Left colon (tissue), 2 donors: Measurements from ENCODE around the gene TMEM9B. TPM values are rescaled to one million over a fixed set of nuclear protein-coding genes. Genes with fewer than 3 reads are reported as not detected.
"Not testable (repeated sequence)": the region's sequence is repeated elsewhere in the genome, so short reads cannot be mapped to it uniquely, and the experiment has no call there.

Experiments
- ATAC-seq: fragments of 200-7000 bp; cut with Tn5 transposase; one replicate; pipeline ENCODE4 v1.9.1; 2020; ENCODE audit warnings: mild to moderate bottlenecking, moderate library complexity
- DNase-seq, 2 donors: peaks; one replicate each; pipeline ENCODE4 v3.0.0-alpha.2; 2020
- intact Hi-C, 2 donors: fragments of 100-400 bp; cut with DNase I in 1 of 2; cut with micrococcal nuclease in 1 of 2; formaldehyde crosslinking; loops; one replicate each; pipeline versions ENCODE4 v1.11.2 to v1.14.0; 2022; cut with DNase I, micrococcal nuclease
- total RNA-seq, 2 donors: library from RNA; stranded (reverse); fragmentation: NEBNext Ultra II Directional; extraction: Animal tissue kit (Norgen Biotek cat#: 25700); gene quantifications; one replicate each; pipeline ENCODE4 v1.2.1, GENCODE V29; 2021
- donor health status: DM: no; HTN: no; CAD: no.
- donor health status: DM: yes; HTN: yes; CAD: no.

The TMEM9B gene
- total RNA-seq, 2 donors from 2014 or later: 90.2 to 90.8 TPM

DNA sequence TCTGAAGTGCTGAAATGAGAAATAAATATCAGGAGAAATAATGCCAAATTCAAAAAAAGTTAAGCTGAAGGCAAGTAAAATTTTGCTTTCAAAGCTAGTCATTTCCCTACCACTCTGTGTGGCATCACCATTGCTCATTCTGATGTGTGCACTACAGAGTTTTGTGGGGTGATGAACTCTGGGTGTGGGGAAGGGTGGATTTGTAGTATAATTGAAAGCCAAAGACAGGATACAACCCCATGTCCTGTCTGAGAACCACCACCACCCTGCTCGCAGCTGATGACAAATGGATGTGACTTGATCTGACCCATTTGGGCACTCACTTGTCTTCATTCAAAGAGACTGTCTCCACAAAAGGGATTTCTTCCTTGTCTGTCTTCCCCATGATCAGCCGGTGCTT is 19.3 kb upstream of the TMEM9B start:
- intact Hi-C loops: no loop called here
- ATAC-seq (no peak), DNase-seq (no peak)

DNA sequence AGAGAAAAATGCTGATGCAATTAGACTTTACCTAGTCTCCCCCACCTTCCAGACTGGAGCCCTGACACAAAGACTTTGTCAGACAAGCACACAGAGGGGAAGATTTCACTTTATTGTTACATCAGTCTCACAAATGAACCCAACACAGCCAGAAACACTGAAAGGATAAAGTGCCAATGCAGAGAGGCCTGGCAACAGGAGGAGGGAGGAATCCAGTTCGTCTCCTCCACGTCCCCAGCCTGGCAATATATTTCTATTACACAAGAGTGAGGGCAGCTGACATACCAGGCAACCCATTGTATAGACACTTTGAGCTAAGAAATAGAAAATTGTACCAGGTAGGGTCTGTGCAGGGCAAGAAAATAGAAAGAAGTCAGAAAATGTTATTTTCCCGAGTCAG is 16.2 kb upstream of the TMEM9B start:
- ATAC-seq: no peak
- intact Hi-C loops: no loop called here
- DNase-seq: no peak

DNA sequence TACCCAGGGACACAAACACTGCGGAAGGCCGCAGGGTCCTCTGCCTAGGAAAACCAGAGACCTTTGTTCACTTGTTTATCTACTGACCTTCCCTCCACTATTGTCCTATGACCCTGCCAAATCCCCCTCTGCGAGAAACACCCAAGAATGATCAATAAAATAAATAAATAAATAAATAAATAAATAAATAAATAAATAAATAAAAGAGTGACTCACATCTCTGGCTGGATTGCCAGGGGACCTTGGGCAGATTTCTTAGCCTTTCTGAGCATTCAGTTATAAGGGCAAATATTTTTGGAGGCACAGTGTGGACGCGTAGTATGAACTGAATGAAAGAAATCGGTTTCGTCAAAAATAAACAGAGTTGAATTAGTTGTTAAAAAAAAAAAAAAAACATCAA is 15.1 kb upstream of the TMEM9B start:
- DNase-seq, intact Hi-C loops, ATAC-seq: not testable (repeated sequence)

DNA sequence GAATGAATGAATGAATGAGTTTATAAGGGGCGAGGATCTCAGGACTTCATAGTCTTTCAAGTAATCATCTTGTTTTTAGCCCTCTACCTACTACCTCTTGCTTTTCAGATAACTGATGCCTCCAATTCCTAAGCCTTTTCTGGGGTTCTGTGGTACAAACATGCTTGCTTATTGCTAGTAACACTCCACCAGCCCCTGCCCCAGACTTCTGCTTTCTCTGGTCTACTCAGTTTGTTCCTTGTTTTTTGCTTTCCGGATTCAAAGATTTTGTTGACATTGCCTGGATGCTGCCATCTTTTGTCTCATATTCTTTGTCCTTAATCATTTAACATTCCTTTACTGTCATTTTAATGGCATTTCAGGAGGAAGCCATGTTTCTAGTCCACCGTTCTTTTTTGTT is 8.9 kb upstream of the TMEM9B start:
- no peak for ATAC-seq
- intact Hi-C loops: no loop called here
- DNase-seq: no peak

DNA sequence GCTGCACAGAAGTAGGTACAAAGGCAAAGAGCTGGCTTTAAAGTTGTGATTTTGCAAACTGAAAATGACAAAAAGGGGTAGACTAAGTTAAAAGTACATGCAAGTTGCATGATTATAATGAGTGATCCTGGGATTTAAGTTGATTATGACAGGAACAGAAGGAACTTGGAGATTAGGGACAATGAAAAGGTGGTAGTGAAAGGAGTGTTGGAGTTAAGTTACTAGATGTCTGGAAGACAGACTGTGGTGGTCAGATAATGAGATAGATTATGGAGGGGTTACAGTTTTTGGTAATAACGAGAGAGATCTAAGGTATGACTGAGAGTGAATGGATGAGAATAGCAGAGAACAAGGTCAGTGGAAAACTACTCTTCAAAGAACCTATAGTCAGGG is 7.7 kb upstream of the TMEM9B start:
- intact Hi-C loops: no loop called here
- DNase-seq: no peak
- no peak for ATAC-seq

DNA sequence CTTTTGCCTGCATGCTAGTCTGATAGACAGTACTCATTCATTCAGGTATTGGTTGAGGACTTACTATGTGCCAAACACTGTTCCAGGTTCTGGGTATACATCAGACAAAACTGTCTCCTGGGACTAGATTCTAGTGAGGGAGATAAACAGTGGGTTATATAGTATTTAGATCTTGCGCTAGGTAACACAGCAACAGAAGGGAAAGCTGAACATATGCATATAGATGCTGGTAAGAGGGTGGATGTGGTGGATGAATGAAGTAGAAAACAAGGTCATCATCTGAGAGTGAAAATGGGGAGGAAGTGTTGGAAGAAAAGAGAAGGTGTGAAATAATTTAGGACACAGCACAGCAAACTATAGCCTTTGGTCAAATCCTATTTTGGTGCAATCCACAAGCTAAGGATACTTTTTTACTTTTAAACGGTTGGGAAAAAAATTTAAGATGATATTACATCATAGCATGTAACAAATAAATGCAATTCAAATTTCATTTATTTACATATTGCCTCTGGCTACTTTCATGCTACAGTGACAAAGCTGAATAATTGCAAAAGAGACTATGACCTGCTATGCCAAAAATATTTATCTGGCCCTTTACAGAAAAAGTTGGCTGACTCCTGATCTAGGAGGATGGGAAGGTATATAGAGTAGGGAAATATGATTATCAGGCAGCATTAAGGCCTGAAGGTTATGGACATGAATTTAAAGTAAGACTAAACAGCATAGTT is 7.1 kb upstream of the TMEM9B start:
- no peak for ATAC-seq
- intact Hi-C loops: no loop called here
- no peak for DNase-seq

DNA sequence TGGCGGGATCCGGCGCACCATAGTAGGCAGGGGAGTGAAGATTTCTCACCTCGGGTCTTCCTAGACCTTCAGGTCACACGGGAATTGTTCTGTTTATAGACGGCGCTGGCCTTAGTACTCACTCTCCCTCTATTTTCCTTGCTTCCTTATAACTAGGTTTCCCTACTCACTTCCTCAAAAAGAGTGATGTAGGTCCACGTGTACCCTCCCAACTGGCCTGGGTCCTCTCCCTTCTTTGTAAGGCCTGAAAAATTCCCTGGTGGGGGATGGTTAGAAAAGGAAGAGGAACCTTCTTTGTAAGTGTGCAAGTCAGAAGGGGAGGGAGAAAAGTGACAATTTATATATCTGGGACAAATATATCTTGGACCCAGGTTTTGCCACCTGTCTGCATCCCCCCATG is 2.9 kb upstream of the TMEM9B start:
- no peak for DNase-seq
- no peak for ATAC-seq
- intact Hi-C loops: no loop called here

DNA sequence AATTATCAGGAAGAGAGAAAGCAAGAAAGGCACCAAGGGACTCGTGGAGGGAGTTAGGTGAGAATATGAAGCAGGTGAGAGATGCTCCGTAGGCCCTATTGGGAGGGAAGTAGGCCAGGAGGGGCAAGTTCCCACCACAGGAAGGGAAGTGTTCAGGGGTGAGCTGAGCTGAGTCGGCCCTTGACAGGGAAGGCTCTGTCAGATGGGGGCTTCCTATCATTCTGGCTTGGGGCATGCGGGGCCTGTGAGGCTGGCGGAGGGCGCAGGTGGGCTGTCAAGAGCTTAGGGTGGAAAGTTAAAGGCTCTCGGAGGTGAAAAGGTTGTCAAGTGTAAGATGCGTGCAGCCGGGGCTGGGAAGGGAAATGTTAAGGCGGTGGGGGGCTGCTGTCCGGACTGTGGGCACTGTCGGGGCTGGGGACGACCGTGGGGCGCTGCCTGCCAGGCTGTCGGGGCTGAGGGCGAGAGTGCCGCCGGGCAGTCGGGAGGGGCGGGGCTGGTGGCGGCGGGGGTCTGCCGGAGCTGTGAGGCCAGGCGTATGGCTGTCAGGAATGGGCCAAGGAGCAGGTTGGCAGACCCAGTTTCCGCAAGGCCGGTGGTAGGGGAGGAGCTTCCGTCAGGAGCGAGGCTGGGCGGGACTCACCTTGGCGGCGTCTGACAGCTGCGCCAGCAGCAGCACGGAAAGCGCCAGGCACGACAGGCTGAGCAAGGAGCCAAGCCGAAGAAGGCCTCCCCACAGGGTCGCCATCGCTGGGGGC is 496 bp downstream of the TMEM9B start:
- DNase-seq (peak; percentile 90 to 92), ATAC-seq (peak; percentile 83)
- intact Hi-C loops: no loop called here

DNA sequence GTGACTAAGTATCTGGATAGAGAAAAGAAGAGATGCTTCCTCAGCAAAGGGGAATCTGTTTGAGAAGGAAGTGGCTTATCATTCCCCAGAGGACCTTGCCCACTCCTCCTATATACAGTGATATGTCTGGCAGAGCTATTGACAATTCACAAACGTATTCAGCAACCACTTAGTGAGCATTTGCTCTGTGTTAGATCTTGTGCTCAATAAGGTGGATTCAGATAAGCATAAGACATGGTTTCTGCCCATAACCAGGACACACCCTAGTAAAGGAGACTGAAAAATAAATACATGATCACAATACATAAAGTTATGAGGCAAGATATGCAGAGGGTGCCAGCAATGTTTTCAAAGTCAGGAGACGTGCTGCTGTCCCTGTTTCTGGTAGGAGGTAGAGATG is 1.4 kb downstream of the TMEM9B start:
- intact Hi-C loops: no loop called here
- ATAC-seq (peak; percentile 2), DNase-seq (no peak)

DNA sequence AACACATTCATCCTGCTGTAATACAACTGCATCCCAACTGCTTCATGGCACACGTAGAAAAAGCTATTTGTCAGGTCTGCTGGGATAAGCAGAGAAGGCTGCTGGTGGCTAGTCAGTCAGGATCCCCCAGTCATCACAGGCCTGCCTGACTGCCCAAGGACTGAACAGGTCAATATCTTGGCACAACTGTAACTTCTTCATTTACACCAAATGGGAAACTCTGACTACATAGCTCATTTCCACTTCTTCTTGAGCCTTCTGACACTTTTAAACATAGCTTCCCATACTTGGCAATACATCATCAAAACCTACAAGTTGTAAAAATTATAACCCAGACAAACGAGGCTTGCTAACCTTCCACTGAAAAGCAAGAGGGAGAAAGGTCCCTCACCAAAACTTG is 2.8 kb downstream of the TMEM9B start:
- intact Hi-C loops: no loop called here
- DNase-seq (no peak), ATAC-seq (no peak)

DNA sequence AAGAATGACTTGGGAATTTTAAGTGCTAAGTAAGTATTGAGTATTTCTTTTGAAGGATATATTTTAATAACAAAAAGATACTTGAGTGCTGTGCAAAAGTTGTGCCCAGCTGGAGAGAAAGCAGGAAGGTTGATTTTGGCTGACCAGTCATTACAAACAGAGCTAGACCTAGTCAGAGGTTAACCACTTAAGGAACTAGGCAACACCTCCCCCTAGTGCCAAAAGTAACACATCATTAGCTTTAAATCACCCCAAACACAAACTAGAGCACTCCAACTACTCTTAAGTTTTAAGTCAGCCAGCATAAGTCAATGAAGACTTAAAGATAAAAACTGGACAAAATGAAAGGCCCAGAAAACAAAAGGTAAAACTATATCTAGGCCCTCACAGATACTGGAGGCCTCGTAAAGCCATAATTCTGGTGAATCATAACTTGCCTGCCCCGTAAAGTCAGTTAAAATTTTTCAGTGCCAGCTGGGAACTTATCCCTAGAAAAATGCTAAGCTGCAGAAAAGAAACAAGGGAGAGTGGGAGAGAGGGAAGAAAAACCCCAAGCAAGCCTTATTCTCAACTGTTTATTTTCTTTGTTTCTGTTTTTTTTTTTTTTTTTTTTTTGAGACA is 4.6 kb downstream of the TMEM9B start:
- DNase-seq (no peak), ATAC-seq (peak; percentile 21)
- intact Hi-C loops: no loop called here

DNA sequence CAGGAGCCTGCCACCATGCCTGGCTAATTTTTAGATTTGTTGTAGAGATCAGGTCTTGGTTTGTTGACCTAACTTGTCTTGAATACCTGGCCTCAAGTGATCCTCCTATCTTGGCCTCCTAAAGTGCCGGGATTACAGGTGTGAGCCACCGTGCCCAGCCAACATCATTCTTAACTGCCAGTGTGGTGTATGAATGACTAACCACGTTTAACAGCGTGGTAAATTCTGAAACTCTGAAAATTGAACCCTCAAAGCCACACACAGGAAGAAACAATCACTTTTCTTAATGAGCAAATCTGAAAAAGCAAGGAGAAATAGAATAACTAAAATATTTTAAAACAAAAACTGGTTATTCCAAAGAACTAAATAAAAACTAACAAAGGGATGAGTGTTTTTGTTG is 7.4 kb downstream of the TMEM9B start:
- DNase-seq (no peak), ATAC-seq (no peak)
- intact Hi-C loops: no loop called here

DNA sequence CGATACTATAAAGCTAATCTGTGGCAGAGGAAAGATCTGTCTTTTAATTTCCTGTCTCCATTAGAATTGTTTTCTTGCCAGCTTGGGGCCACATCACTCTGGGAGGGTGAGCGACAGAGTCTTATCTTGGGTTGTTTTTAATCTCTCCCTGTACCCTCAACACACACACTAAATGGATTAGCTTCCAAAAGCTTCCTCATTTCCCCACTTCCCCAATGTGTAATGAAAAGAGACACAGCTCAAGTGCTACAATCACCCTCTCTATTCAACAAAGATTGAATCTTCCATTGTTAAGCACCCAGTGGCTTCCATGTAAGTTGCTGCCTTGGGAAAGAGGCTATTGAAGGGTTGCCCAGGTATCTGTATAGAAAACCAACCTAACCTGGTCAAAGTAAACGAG is 15.4 kb downstream of the TMEM9B start:
- intact Hi-C loops: no loop called here
- ATAC-seq: no peak
- no peak for DNase-seq

DNA sequence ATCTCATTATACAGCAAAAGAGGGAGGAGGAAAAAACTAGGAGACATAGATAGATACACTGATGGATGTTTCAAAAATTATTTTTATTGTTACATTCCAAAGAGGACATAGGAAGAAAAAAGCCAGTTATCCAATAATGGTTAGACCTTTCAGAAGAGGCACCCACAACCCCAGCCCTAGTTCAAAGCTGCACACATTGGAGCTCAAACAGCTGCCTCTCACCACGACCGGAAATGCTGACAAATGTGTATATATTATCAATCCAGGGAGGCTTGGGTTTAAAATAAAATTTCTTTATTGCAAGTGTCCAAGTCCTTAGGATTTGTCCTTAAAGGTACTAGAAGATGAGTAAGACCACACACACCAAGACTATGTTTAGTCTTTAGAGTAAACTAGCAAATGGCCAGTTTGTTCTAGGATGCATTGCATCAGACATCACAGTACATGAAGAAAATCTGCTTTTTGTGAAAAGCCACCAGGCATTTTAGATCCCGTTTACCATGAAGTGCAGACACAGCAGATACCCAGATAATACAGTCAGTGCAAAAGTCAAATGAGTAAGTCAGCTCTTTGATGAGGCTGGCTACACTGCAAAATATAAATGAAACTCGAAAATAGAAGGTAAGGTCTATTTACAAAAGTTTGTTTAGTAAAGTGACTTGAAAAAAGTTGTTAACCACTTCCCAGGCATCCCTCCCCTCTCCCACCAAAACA is 16.9 kb downstream of the TMEM9B start:
- DNase-seq: no peak
- no peak for ATAC-seq

DNA sequence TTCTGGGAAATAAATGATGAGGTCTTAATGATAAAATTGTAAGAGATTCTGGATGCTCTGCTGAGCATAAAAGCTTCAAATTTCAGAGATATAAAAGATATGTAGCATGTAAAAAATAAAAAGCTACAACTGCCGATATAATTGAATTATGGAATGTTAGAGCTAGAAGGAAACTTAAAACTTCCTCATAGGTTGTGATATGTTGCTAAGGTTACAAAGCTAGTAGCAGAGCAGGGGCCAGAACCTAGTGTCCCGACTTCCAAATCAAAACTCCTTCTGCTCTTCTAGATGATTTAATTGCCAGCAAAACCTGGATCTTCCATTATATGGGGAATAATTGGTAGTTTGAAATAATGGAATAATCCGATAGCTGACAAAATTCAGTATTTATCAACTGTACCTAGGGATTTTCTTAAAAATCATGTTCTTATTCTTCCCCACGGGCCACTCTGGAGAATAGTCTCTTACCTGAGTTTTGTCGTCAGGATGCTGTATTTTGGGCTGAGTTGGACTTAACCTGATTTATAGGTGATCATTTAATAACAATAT is 21.6 kb downstream of the TMEM9B start, which contains the start of gene ASCL3:
ASCL3 (minus strand) TSS at position 499 of the 549 bp plus-strand sequence. CDS start 4,855 bp downstream, outside the sequence.
- no peak for DNase-seq
- intact Hi-C loops: no loop called here
- no peak for ATAC-seq

More for the DNA sequence above, 16.9 kb downstream of the TMEM9B start:
- intact Hi-C loops: no loop called here

DNA sequence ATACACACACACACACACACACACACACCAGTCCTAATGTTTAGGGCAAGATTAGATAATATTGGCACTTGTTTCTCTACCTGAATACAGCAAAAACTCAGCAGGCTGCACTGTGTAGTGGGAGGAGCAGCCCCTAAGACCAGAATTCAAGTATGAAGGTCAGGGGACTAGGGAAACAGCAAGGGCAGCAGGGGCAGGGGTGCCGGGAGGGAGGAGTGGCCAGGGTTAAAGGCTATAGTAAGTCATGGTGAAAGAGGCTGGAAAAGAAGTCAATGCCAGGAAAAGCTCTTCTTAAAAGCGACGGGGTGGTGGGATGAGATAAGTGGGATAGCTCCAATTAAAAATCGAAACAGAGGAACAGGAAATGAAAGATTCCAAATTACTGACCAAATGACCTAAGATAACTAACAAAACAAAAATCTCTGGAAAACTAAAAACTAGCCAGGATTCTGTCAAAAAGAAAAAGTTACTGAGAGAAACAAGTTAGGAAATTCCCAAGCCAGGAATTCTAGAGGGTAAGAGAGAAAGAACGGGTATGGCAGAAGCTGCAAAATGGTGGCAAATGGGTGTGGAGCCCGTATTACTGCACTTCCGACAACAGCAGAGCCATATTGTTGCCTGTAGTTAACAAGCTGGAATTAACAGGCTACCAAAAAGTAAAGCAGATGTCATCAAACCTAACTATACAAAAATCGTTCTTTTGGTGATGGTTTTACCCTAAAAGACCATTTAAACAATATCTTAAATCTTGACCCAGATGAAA is 22.7 kb downstream of the TMEM9B start:
- no peak for ATAC-seq
- DNase-seq: no peak
- intact Hi-C loops: no loop called here

DNA sequence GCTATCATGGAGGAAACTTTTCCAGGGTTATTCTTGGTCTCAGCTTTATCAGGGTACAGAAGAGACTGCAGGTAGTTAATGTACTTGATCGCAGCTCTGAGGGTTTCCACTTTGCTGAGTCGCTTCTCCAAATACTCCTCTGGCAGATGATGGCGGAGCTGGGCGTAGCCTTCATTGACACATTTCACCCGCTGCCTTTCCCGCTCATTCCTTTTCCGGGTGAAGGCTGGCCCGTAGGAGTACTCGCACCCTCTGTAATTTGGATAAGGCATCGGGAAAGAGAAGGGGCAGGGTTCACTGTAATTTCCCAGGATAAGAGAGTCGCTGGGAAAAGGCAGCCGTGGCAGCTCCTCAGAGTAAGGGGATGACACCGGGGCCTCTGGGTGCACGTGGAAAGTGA is 26.6 kb downstream of the TMEM9B start:
- no peak for ATAC-seq
- DNase-seq: no peak
- intact Hi-C loops: no loop called here

DNA sequence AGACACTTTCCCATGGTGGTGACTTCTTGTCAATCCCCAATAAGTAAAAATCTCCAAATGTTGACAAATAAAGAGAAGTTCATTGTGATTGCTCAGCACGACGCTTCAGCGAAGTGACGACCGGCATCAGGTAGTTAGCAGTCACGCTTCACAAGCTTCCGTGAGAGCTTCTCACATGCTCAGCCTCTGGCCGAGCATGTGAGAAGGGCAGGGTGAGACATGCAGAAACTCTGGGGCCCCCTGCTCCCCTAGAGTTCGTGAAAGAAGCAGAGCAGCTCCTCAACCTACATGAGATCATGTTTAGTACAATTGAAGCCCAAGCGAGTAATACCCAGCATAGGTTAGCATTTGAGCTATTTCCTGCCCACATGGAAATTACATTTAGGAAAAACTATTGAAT is 27.1 kb downstream of the TMEM9B start:
- ATAC-seq: no peak
- no peak for DNase-seq
- intact Hi-C loops: no loop called here
